Measurements from ENCODE around the gene SOX10.

- TF ChIP-seq POLR2A (IDR thresholded peaks at IDR 0.05) (no peak), CTCF (IDR thresholded peaks at IDR 0.05 in 8 of 11, conservative IDR thresholded peaks at IDR 0.05 in 3 of 11) (no peak), POLR2AphosphoS5 (IDR thresholded peaks at IDR 0.05) (no peak)
These were observed 11.8 kb downstream of the SOX10 start for GRCh38 chr22:37972527-37972926.

All from spleen (tissue), 7 donors.